Measurements from ENCODE around the gene GIGYF2. TPM values are rescaled to one million over a fixed set of nuclear protein-coding genes. Genes with fewer than 3 reads are reported as not detected.

GIGYF2 gene
- total RNA-seq, 4 donors from 2014 or later = 66.0 to 106 (median 86.4) TPM

DNA sequence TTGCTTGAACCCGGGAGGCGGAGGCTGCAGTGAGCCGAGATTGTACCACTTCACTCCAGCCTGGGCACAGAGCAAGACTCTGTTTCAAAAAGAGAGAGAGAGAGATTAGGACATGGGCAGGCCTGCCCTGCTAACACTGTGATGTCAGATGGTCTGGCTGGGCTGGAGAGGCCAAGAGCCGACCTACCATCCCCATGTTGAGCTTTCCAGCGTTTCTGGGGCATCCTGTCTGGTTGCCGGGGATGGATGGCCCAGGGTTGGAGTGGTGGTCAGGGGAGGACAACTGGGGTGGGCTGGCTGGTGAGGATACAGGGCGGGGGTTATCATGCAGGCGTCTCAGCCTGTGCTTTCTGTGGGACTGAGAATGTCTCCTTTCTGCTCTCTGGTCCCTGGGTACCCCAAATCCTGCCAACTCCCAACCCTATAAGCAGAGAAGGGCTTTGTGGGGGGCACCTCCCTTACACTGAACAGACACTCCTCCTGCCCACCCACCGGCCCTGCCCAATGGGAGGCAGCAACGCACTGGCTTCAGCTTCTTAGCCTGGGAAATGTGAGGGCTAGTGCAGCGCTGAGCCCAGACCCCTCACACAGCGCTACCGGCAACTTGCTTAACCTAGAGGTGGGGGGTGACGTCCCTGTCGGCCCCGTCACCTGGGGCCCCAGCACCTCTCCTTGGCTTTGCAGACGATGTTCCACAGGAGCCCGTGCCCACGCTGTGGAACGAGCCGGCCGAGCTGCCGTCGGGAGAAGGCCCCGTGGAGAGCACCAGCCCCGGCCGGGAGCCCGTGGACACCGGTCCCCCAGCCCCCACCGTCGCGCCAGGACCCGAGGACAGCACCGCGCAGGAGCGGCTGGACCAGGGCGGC lies 178.4 kb downstream of the GIGYF2 start:
- H3K36me3 ChIP-seq = peaks cover 0 to 11% (median 0%) of the 10 kb centered on the region in 3 donors
- H3K9me3 ChIP-seq = no peaks in the 10 kb centered on the region
- TF ChIP-seq EP300 (IDR thresholded peaks at IDR 0.05) (peak in 1 of 2 donors; percentile 33), POLR2A (IDR thresholded peaks at IDR 0.05) (no peak)
- peaks cover 0 to 75% (median 34%) of the 10 kb centered on the region in 4 donors for H3K4me1 ChIP-seq
- WGBS, 2 donors = 44 to 61% methylated on average over 9 to 14 of the region's 37 CpGs
- peaks cover 0 to 15% of the 10 kb centered on the region in 2 donors for H3K27me3 ChIP-seq
- H3K27ac ChIP-seq = peak overlapping the region; percentile 65 to 92 (median 86)
- peak overlapping the region; percentile 35 to 70 (median 43) for H3K4me3 ChIP-seq
- DNase-seq (ENCODE audit: low spot score in 2 of 2) = peak in 1 of 2 donors; percentile 12

DNA sequence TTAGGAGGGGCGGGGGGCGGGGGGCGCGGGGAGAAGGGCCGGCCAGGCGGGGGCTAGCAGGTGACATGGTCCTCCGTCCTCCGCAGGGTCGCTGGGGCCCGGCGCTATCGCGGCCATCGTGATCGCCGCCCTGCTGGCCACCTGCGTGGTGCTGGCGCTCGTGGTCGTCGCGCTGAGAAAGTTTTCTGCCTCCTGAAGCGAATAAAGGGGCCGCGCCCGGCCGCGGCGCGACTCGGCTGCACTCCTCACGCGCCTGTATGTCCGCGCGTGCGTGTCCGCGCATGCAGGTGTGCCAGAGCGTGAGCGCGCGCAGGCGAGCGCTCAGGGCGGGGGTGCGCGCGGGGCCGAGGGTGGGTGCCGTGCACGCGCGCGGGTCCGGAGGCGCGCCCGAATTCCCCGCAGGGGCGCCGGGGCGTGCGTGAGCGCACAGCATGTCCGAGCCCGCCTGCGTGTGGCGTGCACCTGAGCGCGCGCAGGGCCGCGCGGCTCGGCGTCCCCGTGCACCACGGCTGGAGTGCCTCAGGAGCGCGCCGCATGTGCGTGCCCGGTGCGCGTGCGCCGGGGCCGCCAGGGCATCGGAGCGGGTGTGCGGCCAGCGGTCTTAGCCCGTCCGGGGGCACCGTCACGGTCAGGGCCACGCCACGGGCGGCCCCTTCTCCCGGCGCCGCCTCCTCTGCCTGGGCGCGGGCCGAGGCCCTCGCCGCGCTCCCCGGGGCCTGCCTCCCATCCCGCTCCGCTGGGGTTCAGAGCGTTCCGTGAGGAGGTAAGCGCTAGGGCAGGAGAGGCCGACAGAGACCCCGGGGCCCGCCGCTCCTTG lies 179.2 kb downstream of the GIGYF2 start:
- Histone ChIP-seq H3K27ac (peak overlapping the region; percentile 65 to 92 (median 86)), H3K4me3 (peak overlapping the region; percentile 35 to 70 (median 43)), H3K4me1 (peaks cover 0 to 66% (median 34%) of the 10 kb centered on the region in 4 donors), H3K9me3 (no peaks in the 10 kb centered on the region), H3K36me3 (peaks cover 0 to 11% (median 0%) of the 10 kb centered on the region in 3 donors), H3K27me3 (peaks cover 0 to 15% of the 10 kb centered on the region in 2 donors)
- no peak for TF ChIP-seq EP300 (IDR thresholded peaks at IDR 0.05)
- TF ChIP-seq, protein P1, sequence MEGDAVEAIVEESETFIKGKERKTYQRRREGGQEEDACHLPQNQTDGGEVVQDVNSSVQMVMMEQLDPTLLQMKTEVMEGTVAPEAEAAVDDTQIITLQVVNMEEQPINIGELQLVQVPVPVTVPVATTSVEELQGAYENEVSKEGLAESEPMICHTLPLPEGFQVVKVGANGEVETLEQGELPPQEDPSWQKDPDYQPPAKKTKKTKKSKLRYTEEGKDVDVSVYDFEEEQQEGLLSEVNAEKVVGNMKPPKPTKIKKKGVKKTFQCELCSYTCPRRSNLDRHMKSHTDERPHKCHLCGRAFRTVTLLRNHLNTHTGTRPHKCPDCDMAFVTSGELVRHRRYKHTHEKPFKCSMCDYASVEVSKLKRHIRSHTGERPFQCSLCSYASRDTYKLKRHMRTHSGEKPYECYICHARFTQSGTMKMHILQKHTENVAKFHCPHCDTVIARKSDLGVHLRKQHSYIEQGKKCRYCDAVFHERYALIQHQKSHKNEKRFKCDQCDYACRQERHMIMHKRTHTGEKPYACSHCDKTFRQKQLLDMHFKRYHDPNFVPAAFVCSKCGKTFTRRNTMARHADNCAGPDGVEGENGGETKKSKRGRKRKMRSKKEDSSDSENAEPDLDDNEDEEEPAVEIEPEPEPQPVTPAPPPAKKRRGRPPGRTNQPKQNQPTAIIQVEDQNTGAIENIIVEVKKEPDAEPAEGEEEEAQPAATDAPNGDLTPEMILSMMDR (IDR thresholded peaks at IDR 0.05) = peak in 2 of 5 experiments; percentile 5 to 9
- DNase-seq (ENCODE audit: low spot score in 2 of 2) = peak in 1 of 2 donors; percentile 13
- 0 to 3% methylated on average over 30 to 96 of the region's 119 CpGs for WGBS, 2 donors

DNA sequence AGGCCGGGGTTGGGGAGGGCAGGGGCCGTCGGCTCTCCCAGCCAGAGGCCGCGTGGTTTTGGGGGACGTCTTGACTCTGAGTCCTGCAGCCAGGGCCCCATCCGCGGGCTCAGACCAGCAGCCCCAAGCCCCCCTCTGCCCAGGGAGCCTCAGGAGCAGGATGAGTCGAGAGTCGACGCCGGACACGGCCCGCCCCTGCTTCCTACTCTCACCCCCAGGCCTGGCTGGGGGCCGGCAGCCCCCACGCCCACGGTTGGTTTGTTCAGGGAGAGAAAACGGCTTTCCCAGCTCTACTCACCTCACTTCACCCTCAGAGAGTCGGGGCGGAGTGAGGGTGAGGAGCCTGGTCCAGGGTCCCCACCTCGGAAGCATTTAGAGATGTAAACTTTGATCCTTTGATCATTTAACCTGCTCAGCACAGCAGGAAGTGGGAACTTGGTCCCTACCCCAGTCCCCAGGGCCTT lies 179.9 kb downstream of the GIGYF2 start:
- Histone ChIP-seq H3K27ac (peak overlapping the region; percentile 19 to 89 (median 84)), H3K4me3 (peak overlapping the region; percentile 35 to 70 (median 41)), H3K4me1 (peaks cover 0 to 60% (median 28%) of the 10 kb centered on the region in 4 donors), H3K9me3 (no peaks in the 10 kb centered on the region), H3K36me3 (peaks cover 0 to 14% (median 0%) of the 10 kb centered on the region in 3 donors), H3K27me3 (peaks cover 0 to 15% of the 10 kb centered on the region in 2 donors)
- WGBS, 2 donors = 32 to 40% methylated on average over 7 to 15 of the region's 21 CpGs
- TF ChIP-seq POLR2A (IDR thresholded peaks at IDR 0.05) (no peak), EP300 (IDR thresholded peaks at IDR 0.05) (no peak)
- TF ChIP-seq, protein P1 (IDR thresholded peaks at IDR 0.05) = no peak
- peak in 1 of 2 donors; percentile 11 for DNase-seq (ENCODE audit: low spot score in 2 of 2)

DNA sequence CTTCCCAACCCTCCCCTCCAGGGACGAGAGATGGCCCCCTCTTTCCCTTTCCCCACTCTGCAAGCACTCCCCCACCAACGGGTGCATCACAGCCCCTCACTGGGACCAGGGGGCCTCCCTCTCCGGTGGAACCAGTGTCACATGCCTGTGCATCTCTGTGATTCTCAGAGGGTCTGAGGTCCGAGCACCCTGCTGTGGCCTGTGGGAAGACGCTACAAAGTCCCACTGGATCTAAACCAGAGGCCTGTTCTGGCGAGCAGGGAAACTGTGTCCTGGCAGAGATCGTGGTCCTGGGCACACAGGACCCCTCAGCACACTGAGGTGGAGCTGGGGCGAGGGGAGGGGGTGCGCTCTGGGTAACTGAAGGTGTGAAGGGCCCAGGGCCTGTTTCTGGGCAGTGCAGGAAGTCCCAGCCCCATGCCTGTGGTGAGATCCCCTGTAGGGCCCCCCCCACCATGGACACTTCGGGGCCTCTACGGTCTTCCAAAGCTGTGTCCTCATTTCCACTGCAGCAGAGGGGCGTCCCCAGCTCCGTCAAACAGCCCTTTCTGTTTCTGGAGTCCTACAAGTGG lies 180.9 kb downstream of the GIGYF2 start:
- peaks cover 0 to 15% of the 10 kb centered on the region in 2 donors for H3K27me3 ChIP-seq
- H3K36me3 ChIP-seq = peaks cover 0 to 24% (median 0%) of the 10 kb centered on the region in 3 donors
- H3K4me1 ChIP-seq = peaks cover 0 to 49% (median 21%) of the 10 kb centered on the region in 4 donors
- H3K4me3 ChIP-seq = no peak overlapping the region
- WGBS, 2 donors = 91 to 92% methylated on average over 12 to 13 of the region's 13 CpGs
- DNase-seq (ENCODE audit: low spot score in 2 of 2) = peak in 1 of 2 donors; percentile 4
- H3K9me3 ChIP-seq = no peaks in the 10 kb centered on the region
- peak overlapping the region in 3 of 4 donors; percentile 24 to 83 (median 36) for H3K27ac ChIP-seq
- no peak for TF ChIP-seq POLR2A (IDR thresholded peaks at IDR 0.05)
- TF ChIP-seq, protein P1 (IDR thresholded peaks at IDR 0.05) = no peak
- TF ChIP-seq EP300 (IDR thresholded peaks at IDR 0.05) = no peak
